ENCODE results near the gene HECW1.
A peak's percentile ranks its signal among the peaks of the same experiment; 100 is the strongest.

HECW1 gene

GRCh38 chr7:43302773-43303460, 190.5 kb downstream of the HECW1 start:
- H2AFZ ChIP-seq (ENCODE audit: low read length) = no peak overlapping the region; the same call in 1 of the 2 replicates
- H3K9me2 ChIP-seq (replicated peaks; ENCODE audit: low read depth, low read length) = no peaks in the 10 kb centered on the region
- no peaks in the 10 kb centered on the region for H3K9me3 ChIP-seq (ENCODE audit: insufficient read depth, low read depth, low read length)
- H3K36me3 ChIP-seq (ENCODE audit: insufficient read depth, low read length) = no peaks in the 10 kb centered on the region
- TF ChIP-seq EZH2phosphoT487 (IDR thresholded peaks at IDR 0.05; ENCODE audit: borderline replicate concordance) = no peak
- no peak for TF ChIP-seq CTCF (conservative IDR thresholded peaks at IDR 0.05; ENCODE audit: low read length)
- no peaks in the 10 kb centered on the region for H4K20me1 ChIP-seq (ENCODE audit: insufficient read depth, low read length, poor library complexity, severe bottlenecking)
- H3F3A ChIP-seq (ENCODE audit: low read depth) = no peaks in the 10 kb centered on the region
- no peak overlapping the region for H3K9ac ChIP-seq (ENCODE audit: low read depth, low read length, poor library complexity, severe bottlenecking)
- no peak overlapping the region for H3K4me3 ChIP-seq (ENCODE audit: low read length, poor library complexity, severe bottlenecking)
- H3K4me2 ChIP-seq (ENCODE audit: low read depth, low read length, poor library complexity, severe bottlenecking) = peak overlapping the region; percentile 9
- H3K4me1 ChIP-seq (ENCODE audit: insufficient read depth, low read length, poor library complexity, severe bottlenecking) = peaks cover 3% of the 10 kb centered on the region
- no peaks in the 10 kb centered on the region for H3K79me2 ChIP-seq (ENCODE audit: insufficient read depth, low read length)
- H3K27me3 ChIP-seq (ENCODE audit: insufficient read depth, low read length, poor library complexity, severe bottlenecking) = no peaks in the 10 kb centered on the region

GRCh38 chr7:43303740-43304241, 191.3 kb downstream of the HECW1 start:
- H3K9ac ChIP-seq (ENCODE audit: low read depth, low read length, poor library complexity, severe bottlenecking) = no peak overlapping the region
- no peaks in the 10 kb centered on the region for H3F3A ChIP-seq (ENCODE audit: low read depth)
- no peak overlapping the region for H3K4me2 ChIP-seq (ENCODE audit: low read depth, low read length, poor library complexity, severe bottlenecking)
- H3K9me2 ChIP-seq (replicated peaks; ENCODE audit: low read depth, low read length) = no peaks in the 10 kb centered on the region
- H3K27me3 ChIP-seq (ENCODE audit: insufficient read depth, low read length, poor library complexity, severe bottlenecking) = no peaks in the 10 kb centered on the region
- no peaks in the 10 kb centered on the region for H3K9me3 ChIP-seq (ENCODE audit: insufficient read depth, low read depth, low read length)
- H3K79me2 ChIP-seq (ENCODE audit: insufficient read depth, low read length) = no peaks in the 10 kb centered on the region
- H4K20me1 ChIP-seq (ENCODE audit: insufficient read depth, low read length, poor library complexity, severe bottlenecking) = no peaks in the 10 kb centered on the region
- TF ChIP-seq EZH2phosphoT487 (IDR thresholded peaks at IDR 0.05; ENCODE audit: borderline replicate concordance) (no peak), CTCF (conservative IDR thresholded peaks at IDR 0.05; ENCODE audit: low read length) (no peak)
- H3K4me1 ChIP-seq (ENCODE audit: insufficient read depth, low read length, poor library complexity, severe bottlenecking) = peaks cover 3% of the 10 kb centered on the region
- H2AFZ ChIP-seq (ENCODE audit: low read length) = no peak overlapping the region
- H3K36me3 ChIP-seq (ENCODE audit: insufficient read depth, low read length) = no peaks in the 10 kb centered on the region
- no peak overlapping the region for H3K4me3 ChIP-seq (ENCODE audit: low read length, poor library complexity, severe bottlenecking)

- no peak overlapping the region for H3K4me3 ChIP-seq (ENCODE audit: low read length, poor library complexity, severe bottlenecking)
- H3K4me2 ChIP-seq (ENCODE audit: low read depth, low read length, poor library complexity, severe bottlenecking) = no peak overlapping the region
- H3K9ac ChIP-seq (ENCODE audit: low read depth, low read length, poor library complexity, severe bottlenecking) = no peak overlapping the region
- H3K4me1 ChIP-seq (ENCODE audit: insufficient read depth, low read length, poor library complexity, severe bottlenecking) = peaks cover 3% of the 10 kb centered on the region
- no peaks in the 10 kb centered on the region for H3K27me3 ChIP-seq (ENCODE audit: insufficient read depth, low read length, poor library complexity, severe bottlenecking)
- TF ChIP-seq EZH2phosphoT487 (IDR thresholded peaks at IDR 0.05; ENCODE audit: borderline replicate concordance) = no peak
- no peak for TF ChIP-seq CTCF (conservative IDR thresholded peaks at IDR 0.05; ENCODE audit: low read length)
- no peaks in the 10 kb centered on the region for H3K36me3 ChIP-seq (ENCODE audit: insufficient read depth, low read length)
- H4K20me1 ChIP-seq (ENCODE audit: insufficient read depth, low read length, poor library complexity, severe bottlenecking) = no peaks in the 10 kb centered on the region
- no peaks in the 10 kb centered on the region for H3K9me2 ChIP-seq (replicated peaks; ENCODE audit: low read depth, low read length)
- no peaks in the 10 kb centered on the region for H3K79me2 ChIP-seq (ENCODE audit: insufficient read depth, low read length)
- no peak overlapping the region for H2AFZ ChIP-seq (ENCODE audit: low read length)
- no peaks in the 10 kb centered on the region for H3K9me3 ChIP-seq (ENCODE audit: insufficient read depth, low read depth, low read length)
- no peaks in the 10 kb centered on the region for H3F3A ChIP-seq (ENCODE audit: low read depth)
Observed at GRCh38 chr7:43306404-43306803, 194.0 kb downstream of the HECW1 start.
